Astrocyte (in vitro differentiated cells and primary cell): ENCODE data around the gene ARHGAP21.

ENCODE experiments used
- EZH2 ChIP-seq: IDR thresholded peaks from 2 replicates; pipeline ENCODE4 v1.6.1; 2012; ENCODE audit warnings: mild to moderate bottlenecking, low read length, inconsistent platforms; ENCODE audit not compliant: insufficient read depth
- TF ChIP-seq, protein P1 (sequence below): IDR thresholded peaks from 2 replicates; pipeline ENCODE4 v1.5.1; 2011; ENCODE audit warnings: low read depth, mild to moderate bottlenecking, inconsistent platforms, low read length, moderate library complexity; ENCODE audit not compliant: insufficient read depth

DNA sequence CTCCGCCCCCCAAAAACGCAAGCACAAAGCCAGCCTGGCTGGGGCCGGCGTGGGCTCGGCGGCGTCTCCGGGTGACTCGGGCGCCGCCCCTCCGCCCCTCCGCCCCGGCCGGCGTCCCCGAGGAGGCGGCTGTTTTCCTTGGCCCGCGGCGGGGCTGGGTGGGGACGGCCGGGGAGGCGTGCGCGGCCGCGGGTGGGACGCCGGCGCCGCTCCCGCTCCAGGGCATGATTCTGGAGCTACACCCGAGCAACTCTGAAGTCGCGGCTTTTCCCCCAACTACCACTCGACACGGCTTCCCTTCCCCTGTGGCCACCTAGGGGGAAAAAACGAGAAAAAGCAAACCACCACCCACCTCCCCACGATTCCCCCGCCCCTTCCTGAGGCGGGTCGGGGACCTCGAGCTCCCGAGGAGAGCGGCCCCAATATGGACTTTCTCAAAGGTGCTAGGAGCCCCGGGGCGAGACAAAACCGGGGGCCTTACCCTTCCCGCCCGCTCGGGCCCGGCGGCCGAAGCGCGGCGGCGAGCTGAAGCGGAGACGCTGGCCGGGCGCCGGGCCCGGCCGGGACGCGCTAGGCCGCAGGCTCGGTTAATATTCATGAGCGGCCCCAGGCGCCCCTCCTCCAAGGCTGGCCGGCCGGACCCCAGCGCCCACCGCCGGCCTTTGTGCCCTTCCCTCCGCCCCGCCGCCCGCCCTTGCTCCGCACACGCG lies 856 bp downstream of the ARHGAP21 start:
- TF ChIP-seq, protein P1, sequence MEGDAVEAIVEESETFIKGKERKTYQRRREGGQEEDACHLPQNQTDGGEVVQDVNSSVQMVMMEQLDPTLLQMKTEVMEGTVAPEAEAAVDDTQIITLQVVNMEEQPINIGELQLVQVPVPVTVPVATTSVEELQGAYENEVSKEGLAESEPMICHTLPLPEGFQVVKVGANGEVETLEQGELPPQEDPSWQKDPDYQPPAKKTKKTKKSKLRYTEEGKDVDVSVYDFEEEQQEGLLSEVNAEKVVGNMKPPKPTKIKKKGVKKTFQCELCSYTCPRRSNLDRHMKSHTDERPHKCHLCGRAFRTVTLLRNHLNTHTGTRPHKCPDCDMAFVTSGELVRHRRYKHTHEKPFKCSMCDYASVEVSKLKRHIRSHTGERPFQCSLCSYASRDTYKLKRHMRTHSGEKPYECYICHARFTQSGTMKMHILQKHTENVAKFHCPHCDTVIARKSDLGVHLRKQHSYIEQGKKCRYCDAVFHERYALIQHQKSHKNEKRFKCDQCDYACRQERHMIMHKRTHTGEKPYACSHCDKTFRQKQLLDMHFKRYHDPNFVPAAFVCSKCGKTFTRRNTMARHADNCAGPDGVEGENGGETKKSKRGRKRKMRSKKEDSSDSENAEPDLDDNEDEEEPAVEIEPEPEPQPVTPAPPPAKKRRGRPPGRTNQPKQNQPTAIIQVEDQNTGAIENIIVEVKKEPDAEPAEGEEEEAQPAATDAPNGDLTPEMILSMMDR, result no peak
- TF ChIP-seq EZH2, result no peak
